ENCODE results near the gene MDN1. TPM values are rescaled to one million over a fixed set of nuclear protein-coding genes. Genes with fewer than 3 reads are reported as not detected.

The MDN1 gene
- total and polyA plus RNA-seq, 2 of the 8 experiments (the other 6 are each of a cell fraction or from before 2014, with no cell fraction given): 53.5 to 179 TPM

DNA sequence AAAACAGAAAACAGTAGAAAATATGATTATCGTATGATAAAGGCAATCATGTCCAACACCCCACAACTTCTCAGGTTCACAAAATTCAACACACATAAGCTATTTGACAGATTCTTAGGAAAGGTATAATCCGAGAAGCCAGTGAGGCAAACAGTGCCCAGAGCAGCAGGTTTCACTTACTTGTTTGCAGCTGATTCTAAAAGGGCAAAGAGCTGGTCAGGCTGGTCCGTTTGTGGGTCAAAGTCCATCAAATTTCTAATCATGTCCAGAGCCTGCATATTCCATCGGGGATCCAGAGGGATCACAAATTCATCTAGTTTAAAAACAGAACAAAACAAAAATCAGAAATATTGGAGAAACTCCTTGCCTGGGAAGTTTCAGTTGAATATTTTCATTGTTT, 111.3 kb downstream of the MDN1 start:
- no peak overlapping the region for H3K23ac ChIP-seq (ENCODE audit: insufficient read length)
- H3K4ac ChIP-seq (replicated peaks; ENCODE audit: insufficient read length, low read depth, low read length): no peak overlapping the region
- FAIRE-seq: no peak
- no peak overlapping the region for H2AK5ac ChIP-seq (ENCODE audit: low read depth, low read length)
- no peak overlapping the region for H2BK12ac ChIP-seq (ENCODE audit: low read depth, low read length)
- POLR2A ChIA-PET (ENCODE audit: partially characterized antibody): interaction anchor here (1.1 kb wide), 1 partner anchor 12 kb away, joined by 3 read pairs; no protein-coding TSS in a partner anchor
- H2AFZ ChIP-seq (ENCODE audit: low read length): no peak overlapping the region
- H2BK15ac ChIP-seq (ENCODE audit: low read length): no peak overlapping the region
- no peaks in the 10 kb centered on the region for H3K27me3 ChIP-seq (replicated peaks in 1 of 4; ENCODE audit: control insufficient read depth in 3 of 4, extremely low read depth in 1 of 4, insufficient read depth in 3 of 4, low read length in 3 of 4)
- H2BK20ac ChIP-seq (ENCODE audit: low read length): no peak overlapping the region
- H3K9me3 ChIP-seq (ENCODE audit: insufficient read depth in 2 of 2, low read depth in 1 of 2, low read length in 1 of 2): no peaks in the 10 kb centered on the region
- no peak overlapping the region for H4K91ac ChIP-seq (replicated peaks; ENCODE audit: insufficient read length, low read length)
- H3K9ac ChIP-seq (replicated peaks in 1 of 4; ENCODE audit: extremely low read depth in 1 of 4, low read depth in 3 of 4, low read length in 3 of 4): no peak overlapping the region
- H2BK120ac ChIP-seq (replicated peaks; ENCODE audit: low read depth, low read length): no peak overlapping the region
- no peak for DNase-seq (ENCODE audit: low read depth in 1 of 2, low spot score in 2 of 2)
- no peaks in the 10 kb centered on the region for H3K79me1 ChIP-seq (ENCODE audit: low read depth, low read length)
- no peak overlapping the region for H4K5ac ChIP-seq (ENCODE audit: insufficient read length, low read depth, low read length)
- no peak overlapping the region for H3K27ac ChIP-seq (ENCODE audit: low read depth, low read length)
- H3K23me2 ChIP-seq (ENCODE audit: low read depth, low read length): no peaks in the 10 kb centered on the region
- H3K4me3 ChIP-seq (ENCODE audit: extremely low read depth in 1 of 4, insufficient read depth in 2 of 4, low read depth in 3 of 4, low read length in 4 of 4): no peak overlapping the region
- no peak overlapping the region for H3K14ac ChIP-seq (ENCODE audit: insufficient read length)
- H3K4me1 ChIP-seq (replicated peaks in 1 of 4; ENCODE audit: control insufficient read depth in 3 of 4, insufficient read depth in 4 of 4, low read length in 3 of 4): no peaks in the 10 kb centered on the region
- CTCF ChIA-PET (ENCODE audit: partially characterized antibody): interaction anchor here (1.2 to 1.4 kb wide), 2 partner anchors 8 to 30 kb away, joined by 3 read pairs; no protein-coding TSS in a partner anchor
- peaks cover 31 to 93% (median 80%) of the 10 kb centered on the region in 4 experiments for H3K36me3 ChIP-seq (ENCODE audit: control insufficient read depth in 2 of 4, insufficient read depth in 4 of 4, low read length in 3 of 4)
- no peak overlapping the region for H3K56ac ChIP-seq (replicated peaks; ENCODE audit: insufficient read length, low read depth, low read length)
- no peak overlapping the region for H4K8ac ChIP-seq (ENCODE audit: extremely low read depth, insufficient read depth, low read length)
- H3K4me2 ChIP-seq (ENCODE audit: insufficient read depth in 1 of 2, low read depth in 2 of 2, low read length in 2 of 2): no peak overlapping the region
- no peak overlapping the region for H3K18ac ChIP-seq (ENCODE audit: extremely low read depth, low read length)
- WGBS, 2 experiments (ENCODE audit: extremely low coverage in 1 of 2, insufficient coverage in 1 of 2, insufficient read length in 1 of 2, insufficient replicate concordance in 2 of 2, low coverage in 1 of 2, low lambda C conversion rate in 2 of 2, missing lambda C conversion rate in 1 of 2): 62% methylated on average over 4 of the region's 4 CpGs; no CpG with 5 or more reads in 1 of the 2 experiments
- H4K20me1 ChIP-seq (replicated peaks in 1 of 2; ENCODE audit: control insufficient read depth in 1 of 2, insufficient read depth in 2 of 2, low read length in 2 of 2): no peaks in the 10 kb centered on the region
- no peak overlapping the region for H2BK5ac ChIP-seq (ENCODE audit: low read depth, low read length)
- no peak for TF ChIP-seq KDM1A (IDR thresholded peaks at IDR 0.05; ENCODE audit: borderline replicate concordance, low read length)
- no peak for TF ChIP-seq CBX8 (IDR thresholded peaks at IDR 0.05; ENCODE audit: borderline replicate concordance, low read depth, low read length)
- TF ChIP-seq JUND (IDR thresholded peaks at IDR 0.05; ENCODE audit: low read length): no peak
- TF ChIP-seq RXRA (IDR thresholded peaks at IDR 0.05; ENCODE audit: insufficient read depth, low read depth, low read length): no peak
- no peak for TF ChIP-seq ASH2L (IDR thresholded peaks at IDR 0.05; ENCODE audit: low read length)
- no peak for TF ChIP-seq SP4 (IDR thresholded peaks at IDR 0.05; ENCODE audit: low read length)
- no peak for TF ChIP-seq CHD2 (IDR thresholded peaks at IDR 0.05; ENCODE audit: low read length)
- TF ChIP-seq MAFK (IDR thresholded peaks at IDR 0.05; ENCODE audit: low read depth, low read length): no peak
- TF ChIP-seq CHD1 (IDR thresholded peaks at IDR 0.05; ENCODE audit: low read depth, low read length): no peak
- no peaks in the 10 kb centered on the region for H3K79me2 ChIP-seq (ENCODE audit: control insufficient read depth in 1 of 2, insufficient read depth in 2 of 2, low read length in 2 of 2)
